Gastroesophageal sphincter (tissue), 4 donors: ENCODE data around the gene UBR2. TPM values are rescaled to one million over a fixed set of nuclear protein-coding genes. Genes with fewer than 3 reads are reported as not detected.
"Not testable (repeated sequence)": the region's sequence is repeated elsewhere in the genome, so short reads cannot be mapped to it uniquely, and the experiment has no call there.

ENCODE experiments used
- ATAC-seq: fragments of 150-250 bp; one replicate; pipeline ENCODE4 v1.9.1; 2016; ENCODE audit warnings: mild to moderate bottlenecking, moderate library complexity
- H3K27ac ChIP-seq, 4 donors: fragments of 200-600 bp; sonication (generic) in 3 of 4; 1 replicate in 3 of 4; 2 replicates in 1 of 4; pipeline ENCODE4 v1.5.1; 2016 to 2019
- H3K27me3 ChIP-seq: fragments of 200-600 bp; sonication (generic); one replicate; pipeline ENCODE4 v1.5.1; 2019
- H3K36me3 ChIP-seq, 2 donors: fragments of 200-600 bp; sonication (generic); one replicate each; pipeline ENCODE4 v1.5.1; 2019; ENCODE audit warnings: control low read depth in 1 of 2
- H3K4me1 ChIP-seq, 3 donors: fragments of 200-600 bp; sonication (generic); 1 replicate in 2 of 3; 2 replicates in 1 of 3; pipeline ENCODE4 v1.5.1; 2016 to 2019; ENCODE audit warnings: control low read depth in 2 of 3
- H3K4me3 ChIP-seq, 2 donors: fragments of 200-600 bp; sonication (generic); one replicate each; pipeline ENCODE4 v1.5.1; 2019; ENCODE audit warnings: mild to moderate bottlenecking in 1 of 2, moderate library complexity in 1 of 2
- H3K9me3 ChIP-seq, 3 donors: fragments of 200-600 bp; sonication (generic); one replicate each; pipeline ENCODE4 v1.5.1; 2017 to 2019; ENCODE audit warnings: control low read depth in 2 of 3
- CTCF ChIP-seq, 4 experiments: fragments of 200-600 bp in 2 of 4; fragments of 450-650 bp in 2 of 4; sonication (generic) in 1 of 4; IDR thresholded peaks; one replicate each; pipeline ENCODE4 v1.5.1; 2017 to 2019; ENCODE audit warnings: antibody characterized with exemption in 4 of 4, mild to moderate bottlenecking in 2 of 4, moderate library complexity in 2 of 4
- EP300 ChIP-seq: sonication (generic); formaldehyde crosslinking; IDR thresholded peaks from one replicate; pipeline ENCODE4 v1.6.1; 2017; ENCODE audit warnings: antibody characterized with exemption, mild to moderate bottlenecking
- POLR2A ChIP-seq, 2 donors: fragments of 450-650 bp; IDR thresholded peaks; one replicate each; pipeline ENCODE4 v1.6.1; 2017; ENCODE audit warnings: antibody characterized with exemption in 2 of 2, mild to moderate bottlenecking in 2 of 2, moderate library complexity in 1 of 2
- POLR2AphosphoS5 ChIP-seq: sonication (generic); formaldehyde crosslinking; IDR thresholded peaks from one replicate; pipeline ENCODE4 v1.6.1; 2017; ENCODE audit warnings: antibody characterized with exemption
- WGBS, 2 donors: methylation state at CpG; one replicate each; pipeline ENCODE4 v1.1.5; 2018; ENCODE audit warnings: low coverage in 1 of 2; 5-methylcytosine and 5-hydroxymethylcytosine counted together
- total RNA-seq, 4 donors: library from RNA; depleted of rRNA; stranded (reverse); fragments of >200 nt; gene quantifications; one replicate each; pipeline ENCODE4 v1.1.0, GENCODE V29; 2016

UBR2 gene
- total RNA-seq, 4 donors from 2014 or later: 27.8 to 44.8 (median 32.8) TPM

DNA sequence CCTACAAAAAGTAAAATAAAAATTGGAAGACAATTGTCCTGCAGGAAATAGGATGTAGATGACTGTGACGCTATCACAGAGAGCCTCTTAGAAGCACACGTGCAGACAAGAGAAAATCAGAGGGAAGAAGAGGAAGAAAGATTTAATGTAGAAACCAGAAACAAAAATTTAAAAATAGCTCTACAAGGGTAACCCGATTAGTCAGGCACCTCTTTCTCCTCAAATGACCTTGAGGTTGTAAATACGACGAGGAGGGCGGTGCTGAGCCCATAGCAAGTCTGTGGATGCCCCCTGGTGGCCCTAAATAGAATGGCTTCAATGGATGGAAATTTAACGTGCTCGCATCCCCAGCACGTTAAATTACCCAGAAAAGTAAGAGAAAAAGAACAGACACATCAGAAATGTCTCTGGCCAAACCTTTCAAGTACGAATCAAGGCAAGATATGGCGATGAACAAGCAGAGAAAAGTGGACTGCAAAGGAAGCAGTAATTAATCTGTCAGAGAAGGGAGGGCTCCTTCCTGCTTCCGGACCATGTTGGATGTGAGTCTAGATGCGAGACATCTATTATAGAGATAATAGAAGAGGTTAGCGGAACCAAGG, 162.8 kb downstream of the UBR2 start:
- peak overlapping the region; percentile 44 to 59 for H3K4me3 ChIP-seq
- peaks cover 2 to 28% (median 4%) of the 10 kb centered on the region in 3 donors for H3K4me1 ChIP-seq
- peak; percentile 94 for ATAC-seq
- H3K27me3 ChIP-seq: no peaks in the 10 kb centered on the region
- no peaks in the 10 kb centered on the region for H3K9me3 ChIP-seq
- 4 to 5% methylated on average over 13 to 14 of the region's 14 CpGs for WGBS, 2 donors
- TF ChIP-seq POLR2AphosphoS5 (peak; percentile 46), CTCF (IDR thresholded peaks at IDR 0.05) (peak in 3 of 4 experiments; percentile 93 to 94 (median 93)), POLR2A (IDR thresholded peaks at IDR 0.05) (no peak)
- H3K27ac ChIP-seq: peak overlapping the region; percentile 67 to 85 (median 81)
- H3K36me3 ChIP-seq: peaks cover 0 to 4% of the 10 kb centered on the region in 2 donors

DNA sequence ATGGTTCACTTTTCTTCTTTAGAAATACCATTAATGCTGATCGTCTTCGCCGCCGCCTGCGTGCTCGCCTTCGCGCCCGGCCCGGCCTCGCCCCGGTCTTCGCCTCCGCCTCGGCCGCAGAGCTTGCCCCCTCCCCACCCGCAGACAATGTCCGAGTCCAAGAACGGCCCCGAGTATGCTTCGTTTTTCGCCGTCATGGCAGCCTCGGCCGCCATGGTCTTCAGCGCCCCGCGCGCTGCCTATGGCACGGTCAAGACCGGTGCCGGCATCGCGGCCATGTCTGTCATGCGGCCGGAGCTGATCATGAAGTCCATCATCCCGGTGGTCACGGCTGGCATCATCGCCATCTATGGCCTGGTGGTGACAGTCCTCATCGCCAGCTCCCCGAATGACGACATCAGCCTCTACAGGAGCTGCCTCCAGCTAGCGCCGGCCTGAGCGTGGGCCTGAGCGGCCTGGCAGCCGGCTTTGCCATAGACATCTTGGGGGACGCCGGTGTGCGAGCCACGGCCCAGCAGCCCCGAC, 163.3 kb downstream of the UBR2 start:
- peak; percentile 55 for ATAC-seq
- Histone ChIP-seq H3K4me3 (peak overlapping the region; percentile 44 to 59), H3K4me1 (peaks cover 2 to 28% (median 4%) of the 10 kb centered on the region in 3 donors), H3K36me3 (no peaks in the 10 kb centered on the region), H3K27me3 (no peaks in the 10 kb centered on the region), H3K27ac (peak overlapping the region; percentile 67 to 85 (median 81)), H3K9me3 (no peaks in the 10 kb centered on the region)
- TF ChIP-seq EP300: no peak
- no peak for TF ChIP-seq POLR2AphosphoS5
- peak in 1 of 4 experiments; percentile 2 for TF ChIP-seq CTCF (IDR thresholded peaks at IDR 0.05)
- no peak for TF ChIP-seq POLR2A (IDR thresholded peaks at IDR 0.05)
- WGBS, 2 donors: 34% methylated on average over 5 of the region's 52 CpGs; no CpG with 5 or more reads in 1 of the 2 donors

GRCh38 chr6:42727627-42728026, 163.8 kb downstream of the UBR2 start:
- TF ChIP-seq EP300 (no peak), POLR2A (IDR thresholded peaks at IDR 0.05) (no peak), CTCF (IDR thresholded peaks at IDR 0.05) (no peak), POLR2AphosphoS5 (no peak)
- Histone ChIP-seq H3K4me3 (peak overlapping the region in 1 of 2 donors; percentile 59), H3K4me1 (peaks cover 2 to 28% (median 4%) of the 10 kb centered on the region in 3 donors), H3K27ac (peak overlapping the region in 3 of 4 donors; percentile 79 to 85 (median 83)), H3K9me3 (no peaks in the 10 kb centered on the region), H3K27me3 (no peaks in the 10 kb centered on the region), H3K36me3 (no peaks in the 10 kb centered on the region)
- WGBS, 2 donors: 23 to 46% methylated on average over 6 to 12 of the region's 22 CpGs
- no peak for ATAC-seq

DNA sequence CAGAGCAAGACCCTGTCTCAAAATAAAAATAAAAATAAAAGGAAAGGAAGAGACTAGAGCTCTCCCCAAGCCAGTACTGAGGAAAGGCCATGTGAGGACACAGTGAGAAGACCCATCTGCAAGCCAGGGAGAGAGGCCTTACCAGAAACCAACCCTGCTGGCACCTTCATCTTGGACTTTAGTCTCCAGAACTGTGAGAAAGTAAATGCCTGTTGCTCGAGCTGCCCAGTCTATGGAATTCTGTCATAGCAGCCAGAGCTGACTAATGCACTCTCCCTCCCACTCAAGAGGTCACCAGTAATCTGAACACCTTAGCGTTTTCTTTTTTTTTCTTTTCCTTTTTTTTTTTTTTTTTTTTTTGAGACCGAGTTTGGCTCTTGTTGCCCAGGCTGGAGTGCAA, 165.9 kb downstream of the UBR2 start:
- H3K4me3 ChIP-seq: no peak overlapping the region
- H3K4me1 ChIP-seq: peaks cover 2 to 28% (median 4%) of the 10 kb centered on the region in 3 donors
- ATAC-seq: no peak
- H3K36me3 ChIP-seq: no peaks in the 10 kb centered on the region
- TF ChIP-seq CTCF (IDR thresholded peaks at IDR 0.05): no peak
- no peak for TF ChIP-seq POLR2AphosphoS5
- no peak for TF ChIP-seq EP300
- H3K27me3 ChIP-seq: no peaks in the 10 kb centered on the region
- no peak overlapping the region for H3K27ac ChIP-seq
- 62% methylated on average over 3 of the region's 3 CpGs; no CpG with 5 or more reads in 1 of the 2 donors for WGBS, 2 donors
- H3K9me3 ChIP-seq: no peaks in the 10 kb centered on the region

DNA sequence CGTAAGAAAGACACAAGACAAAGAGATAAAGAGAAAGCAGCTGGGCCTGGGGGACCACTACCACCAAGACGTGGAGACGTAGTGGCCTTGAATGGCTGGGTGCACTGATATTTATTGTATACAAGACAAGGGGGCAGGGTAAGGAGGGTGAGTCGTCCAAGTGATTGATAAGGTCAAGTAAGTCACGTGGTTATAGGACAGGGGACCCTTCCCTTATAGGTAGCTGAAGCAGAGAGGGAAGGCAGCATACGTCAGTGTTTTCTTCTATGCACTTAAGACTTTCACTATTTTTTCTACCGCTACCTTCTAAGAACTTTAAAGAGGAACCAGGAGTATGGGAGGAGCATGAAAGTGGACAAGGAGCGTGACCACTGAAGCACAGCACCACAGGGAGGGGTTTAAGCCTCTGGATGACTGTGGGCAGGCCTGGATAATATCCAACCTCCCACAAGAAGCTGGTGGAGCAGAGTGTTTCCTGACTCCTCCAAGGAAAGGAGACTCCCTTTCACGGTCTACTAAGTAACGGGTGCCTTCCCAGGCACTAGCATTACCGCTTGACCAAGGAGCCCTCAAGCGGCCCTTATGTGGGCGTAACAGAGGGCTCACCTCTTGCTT, 170.1 kb downstream of the UBR2 start:
- not testable (repeated sequence) for H3K4me3 ChIP-seq, H3K4me1 ChIP-seq, H3K27me3 ChIP-seq, H3K9me3 ChIP-seq, H3K27ac ChIP-seq, ATAC-seq, H3K36me3 ChIP-seq
- WGBS, 2 donors: 64 to 76% methylated on average over 7 to 11 of the region's 13 CpGs
